GM12874 (cell line): ENCODE measurements around the gene SLC29A3.

Experiments used
- TF ChIP-seq, protein P1 (sequence below): IDR thresholded peaks from 2 replicates; pipeline ENCODE4 v1.5.1; 2011; ENCODE audit warnings: low read depth, mild to moderate bottlenecking, control low read depth, low read length, moderate library complexity; ENCODE audit not compliant: insufficient read depth

Gene SLC29A3

GRCh38 chr10:71354776-71355175, 35.7 kb downstream of the SLC29A3 start:
- TF ChIP-seq, protein P1, sequence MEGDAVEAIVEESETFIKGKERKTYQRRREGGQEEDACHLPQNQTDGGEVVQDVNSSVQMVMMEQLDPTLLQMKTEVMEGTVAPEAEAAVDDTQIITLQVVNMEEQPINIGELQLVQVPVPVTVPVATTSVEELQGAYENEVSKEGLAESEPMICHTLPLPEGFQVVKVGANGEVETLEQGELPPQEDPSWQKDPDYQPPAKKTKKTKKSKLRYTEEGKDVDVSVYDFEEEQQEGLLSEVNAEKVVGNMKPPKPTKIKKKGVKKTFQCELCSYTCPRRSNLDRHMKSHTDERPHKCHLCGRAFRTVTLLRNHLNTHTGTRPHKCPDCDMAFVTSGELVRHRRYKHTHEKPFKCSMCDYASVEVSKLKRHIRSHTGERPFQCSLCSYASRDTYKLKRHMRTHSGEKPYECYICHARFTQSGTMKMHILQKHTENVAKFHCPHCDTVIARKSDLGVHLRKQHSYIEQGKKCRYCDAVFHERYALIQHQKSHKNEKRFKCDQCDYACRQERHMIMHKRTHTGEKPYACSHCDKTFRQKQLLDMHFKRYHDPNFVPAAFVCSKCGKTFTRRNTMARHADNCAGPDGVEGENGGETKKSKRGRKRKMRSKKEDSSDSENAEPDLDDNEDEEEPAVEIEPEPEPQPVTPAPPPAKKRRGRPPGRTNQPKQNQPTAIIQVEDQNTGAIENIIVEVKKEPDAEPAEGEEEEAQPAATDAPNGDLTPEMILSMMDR, result no peak

DNA sequence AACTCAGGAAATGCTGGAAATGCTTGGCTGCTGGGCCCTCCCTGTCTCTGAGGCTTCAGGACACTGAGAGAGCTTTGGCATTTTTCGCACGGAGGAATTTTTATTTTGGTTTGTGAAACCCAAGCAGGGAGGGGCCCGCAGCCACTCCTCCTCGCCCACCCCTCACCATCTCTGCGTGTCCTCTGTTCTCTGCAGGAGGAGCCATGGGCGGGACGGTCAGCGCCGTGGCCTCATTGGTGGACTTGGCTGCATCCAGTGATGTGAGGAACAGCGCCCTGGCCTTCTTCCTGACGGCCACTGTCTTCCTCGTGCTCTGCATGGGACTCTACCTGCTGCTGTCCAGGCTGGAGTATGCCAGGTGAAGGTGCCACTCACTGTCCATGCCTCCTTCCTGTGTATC, 36.8 kb downstream of the SLC29A3 start:
- TF ChIP-seq, protein P1, result no peak

DNA sequence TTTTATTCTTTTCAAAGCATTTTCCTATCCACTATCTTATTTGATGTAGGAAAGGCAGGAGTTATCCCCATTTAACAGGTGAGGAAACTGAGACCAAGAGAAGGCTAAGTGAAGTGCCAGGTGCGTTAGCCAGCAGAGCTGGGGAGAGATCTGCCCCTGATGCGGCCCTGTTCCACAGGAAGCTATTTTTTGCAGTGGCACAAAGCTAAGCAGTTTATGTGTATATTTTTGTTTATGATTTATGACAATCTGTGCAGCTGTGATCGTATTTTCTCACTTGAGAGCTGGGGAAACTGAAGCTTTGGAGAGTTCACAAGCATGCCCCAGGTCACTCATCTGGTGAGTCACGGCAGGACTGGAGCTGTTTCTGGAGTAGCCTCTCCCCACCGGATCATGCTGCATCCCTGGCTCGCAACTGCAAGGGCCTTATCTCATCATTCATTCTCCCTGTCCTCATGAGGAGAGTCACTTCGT, 38.8 kb downstream of the SLC29A3 start:
- TF ChIP-seq, protein P1, result no peak

DNA sequence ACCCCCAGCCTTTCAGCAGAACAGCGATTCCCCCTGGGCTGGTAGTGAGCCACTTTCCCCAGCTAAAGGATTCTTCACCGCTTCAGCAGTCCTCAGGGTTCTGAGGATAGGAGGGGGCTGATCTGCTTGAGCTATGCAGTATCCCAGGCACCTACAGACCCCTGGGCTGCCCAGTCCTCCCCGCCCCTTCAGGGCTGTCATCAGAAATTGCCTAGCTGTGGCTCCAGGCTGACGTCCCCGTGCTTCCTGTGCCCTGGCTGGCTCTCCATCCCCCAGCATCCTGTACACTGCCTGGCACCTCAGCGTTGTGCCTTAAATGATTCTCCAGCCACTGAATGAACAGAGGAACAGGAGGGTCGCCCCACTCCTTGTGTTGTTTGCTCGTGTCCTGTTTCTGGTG, 39.2 kb downstream of the SLC29A3 start:
- TF ChIP-seq, protein P1, result no peak

GRCh38 chr10:71359364-71360046, 40.4 kb downstream of the SLC29A3 start:
- TF ChIP-seq, protein P1, result no peak

DNA sequence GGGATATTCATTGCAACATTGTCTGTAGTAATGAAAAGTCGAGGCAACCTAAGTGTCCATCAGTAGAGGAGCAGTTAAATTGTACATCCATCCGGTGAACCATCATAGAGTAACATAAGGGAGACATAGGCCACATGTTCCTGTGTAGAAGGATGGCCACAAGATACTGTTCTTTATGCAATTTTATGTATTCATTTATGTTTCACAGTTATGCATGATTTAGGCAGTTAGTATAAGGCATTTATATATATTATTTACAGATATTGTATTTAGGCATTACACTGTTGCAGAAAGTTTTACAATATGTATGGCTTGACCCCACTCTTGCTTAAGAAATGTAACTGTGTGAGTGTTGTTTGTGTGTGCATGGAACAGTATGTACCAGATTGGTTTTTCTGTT, 41.7 kb downstream of the SLC29A3 start:
- TF ChIP-seq, protein P1, result no peak

- TF ChIP-seq, protein P1, result no peak
Measured at GRCh38 chr10:71361581-71361980, 42.5 kb downstream of the SLC29A3 start.
